Activated T-cell treated with anti-CD3 and anti-CD28 coated beads for 1 hour (primary cell): Measurements from ENCODE around the gene ZNF790.
"Not testable (repeated sequence)": the region's sequence is repeated elsewhere in the genome, so short reads cannot be mapped to it uniquely, and the experiment has no call there.

Experiments used
- DNase-seq: peaks from one replicate; pipeline ENCODE4 v3.0.0-alpha.2; 2020; ENCODE audit warnings: low read depth

The ZNF790 gene

GRCh38 chr19:36837906-36838783 lies at the start of gene ZNF790:
Gene ZNF790 (minus strand): TSS chr19:36838387. CDS start chr19:36825619, 12,768 bp downstream.
- DNase-seq = peak; percentile 65

GRCh38 chr19:36876993-36877938 lies 39.1 kb upstream of the ZNF790 start:
- no peak for DNase-seq

- DNase-seq = no peak
Observed at GRCh38 chr19:36851898-36852297, 13.7 kb upstream of the ZNF790 start.

GRCh38 chr19:36850559-36851442 lies 12.6 kb upstream of the ZNF790 start, which contains the start of gene ZNF345:
Gene ZNF345 (plus strand): TSS chr19:36850876. CDS start chr19:36876831, 25,955 bp downstream.
- DNase-seq = peak; percentile 73

- DNase-seq = peak; percentile 78
Observed at GRCh38 chr19:36849701-36850558, 11.7 kb upstream of the ZNF790 start.

- DNase-seq = no peak
Observed at GRCh38 chr19:36847968-36848367, 9.8 kb upstream of the ZNF790 start.

- DNase-seq = no peak
Observed at GRCh38 chr19:36838784-36839324, 667 bp upstream of the ZNF790 start.

- no peak for DNase-seq
Observed at GRCh38 chr19:36837176-36837905, 846 bp downstream of the ZNF790 start.

GRCh38 chr19:36833430-36833829 lies 4.8 kb downstream of the ZNF790 start:
- no peak for DNase-seq

GRCh38 chr19:36821758-36822157 lies 16.4 kb downstream of the ZNF790 start:
- no peak for DNase-seq

GRCh38 chr19:36819130-36819630 lies 19.0 kb downstream of the ZNF790 start:
- no peak for DNase-seq

- DNase-seq = no peak
Observed at GRCh38 chr19:36807029-36807428, 31.2 kb downstream of the ZNF790 start.

- DNase-seq = no peak
Observed at GRCh38 chr19:36805364-36805763, 32.8 kb downstream of the ZNF790 start.

GRCh38 chr19:36797786-36798108 lies 40.4 kb downstream of the ZNF790 start:
- no peak for DNase-seq

- no peak for DNase-seq
Observed at GRCh38 chr19:36796714-36796992, 41.5 kb downstream of the ZNF790 start.

- DNase-seq = not testable (repeated sequence)
Observed at GRCh38 chr19:36791420-36792141, 46.6 kb downstream of the ZNF790 start.

GRCh38 chr19:36775768-36776167 lies 62.4 kb downstream of the ZNF790 start:
- DNase-seq = no peak

- no peak for DNase-seq
Observed at GRCh38 chr19:36773223-36773579, 65.0 kb downstream of the ZNF790 start.
